GM18517 (cell line): ENCODE results near the gene GHDC.
"Not testable (repeated sequence)": the region's sequence is repeated elsewhere in the genome, so short reads cannot be mapped to it uniquely, and the experiment has no call there.

Experiments used
- ATAC-seq: cut with Tn5 transposase; IDR thresholded peaks from one replicate; pipeline ENCODE4 v1.9.1; 2021; ENCODE audit warnings: mild to moderate bottlenecking, moderate library complexity; ENCODE audit not compliant: unreplicated experiment

GHDC gene

DNA sequence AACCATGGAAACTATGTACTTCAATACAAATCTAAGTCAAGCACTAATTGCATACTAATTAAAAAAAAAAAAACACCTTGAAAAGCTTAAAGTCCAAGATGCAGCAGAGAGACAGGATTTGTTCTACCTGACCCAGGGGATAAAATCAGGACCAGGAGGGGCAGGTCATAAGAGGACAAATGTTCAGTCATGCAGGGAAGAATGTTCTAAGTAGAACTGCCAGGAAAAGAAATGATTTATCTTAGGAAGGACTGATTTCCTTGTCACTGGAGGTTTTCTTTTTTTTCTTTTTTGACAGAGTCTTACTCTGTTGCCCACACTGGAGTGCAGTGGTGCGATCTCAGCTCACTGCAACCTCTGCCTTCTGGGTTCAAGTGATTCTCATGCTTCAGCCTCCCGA is 9.1 kb upstream of the GHDC start:
- ATAC-seq, result no peak

DNA sequence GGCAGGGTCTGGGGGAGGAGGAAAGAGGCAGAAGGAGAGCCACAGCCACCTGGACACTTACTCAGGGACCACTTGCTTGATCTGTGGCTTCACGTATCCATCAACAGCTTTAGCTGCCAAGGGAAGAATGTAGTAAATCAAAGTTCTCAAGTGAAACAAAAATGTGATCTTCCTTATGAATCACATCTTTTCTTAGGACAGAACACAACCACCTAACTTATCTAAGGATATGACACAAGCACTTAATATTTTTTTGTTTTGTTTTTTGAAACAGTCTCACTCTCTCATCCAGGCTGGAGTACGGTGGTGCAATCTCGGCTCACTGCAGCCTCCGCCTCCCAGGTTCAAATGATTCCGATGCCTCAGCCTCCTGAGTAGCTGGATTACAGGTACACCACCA is 8.4 kb upstream of the GHDC start:
- ATAC-seq, result no peak

DNA sequence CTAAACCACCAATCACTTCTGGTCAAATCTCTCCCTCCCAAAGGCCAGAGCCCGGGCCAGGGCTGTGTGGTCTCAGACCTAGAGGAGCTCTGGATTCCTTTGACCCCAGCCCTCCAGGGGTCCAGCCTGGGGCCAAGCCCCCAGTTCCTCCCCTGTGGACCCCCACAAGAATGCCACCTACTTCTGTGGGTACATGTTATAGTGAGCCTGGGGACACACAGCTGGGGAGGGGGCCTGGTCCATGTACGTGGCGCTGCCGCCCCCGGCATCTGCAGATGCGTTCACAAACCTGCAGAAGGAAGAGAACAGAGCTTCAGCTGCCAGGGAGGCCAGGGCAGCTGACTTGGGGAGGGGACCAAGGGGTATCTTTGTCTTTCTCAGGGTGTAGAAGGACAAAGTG is 7.9 kb upstream of the GHDC start:
- no peak for ATAC-seq

DNA sequence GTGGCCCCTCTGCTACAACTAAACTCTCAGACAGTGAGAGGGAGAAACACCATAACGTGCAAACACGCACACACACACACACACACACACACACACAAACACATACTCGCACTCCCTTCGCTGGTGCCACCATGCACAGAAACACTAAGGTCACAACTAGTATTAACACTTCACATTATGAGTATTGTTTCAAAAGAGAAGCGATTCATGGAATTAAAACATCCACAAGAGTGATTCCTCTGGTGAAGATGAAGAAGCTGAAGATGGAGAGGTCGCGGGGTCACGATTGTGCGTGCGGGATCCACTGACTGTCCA is 7.1 kb upstream of the GHDC start:
- no peak for ATAC-seq

DNA sequence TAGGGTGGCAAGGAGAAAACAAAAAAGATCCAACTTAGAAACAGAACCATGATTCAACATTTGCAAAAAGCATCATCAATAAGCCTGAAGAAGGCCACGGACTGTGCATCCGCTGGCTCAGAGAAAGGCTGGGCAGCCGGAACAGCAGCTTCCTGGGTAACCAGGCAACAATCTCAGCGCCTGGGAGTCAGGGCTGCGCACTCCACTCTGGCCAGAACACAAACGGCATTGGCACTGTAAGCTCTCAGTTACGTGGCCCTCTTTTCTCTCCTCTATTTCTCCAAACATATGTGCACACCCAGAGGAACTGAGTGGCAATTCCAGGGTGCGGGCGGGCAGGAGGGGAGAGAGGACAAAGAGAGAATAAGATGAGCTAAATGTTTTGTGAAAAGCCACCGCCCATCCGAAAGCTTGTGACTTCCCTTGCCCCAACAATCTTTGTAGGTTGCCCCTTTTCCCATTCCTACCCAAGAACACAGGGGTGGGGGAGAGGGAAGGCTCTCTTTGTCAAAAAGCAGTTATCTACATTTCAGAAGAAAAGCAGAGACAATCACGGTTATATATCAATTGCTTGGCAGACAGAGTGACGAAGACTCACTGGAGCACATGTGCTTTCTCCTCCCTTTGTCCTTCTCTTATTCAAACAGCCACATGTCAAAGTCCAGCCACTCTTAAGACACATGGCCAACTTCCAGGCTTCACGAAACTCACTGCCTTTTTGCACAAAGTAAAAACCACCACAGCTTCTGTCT is 6.6 kb upstream of the GHDC start:
- ATAC-seq, result no peak

DNA sequence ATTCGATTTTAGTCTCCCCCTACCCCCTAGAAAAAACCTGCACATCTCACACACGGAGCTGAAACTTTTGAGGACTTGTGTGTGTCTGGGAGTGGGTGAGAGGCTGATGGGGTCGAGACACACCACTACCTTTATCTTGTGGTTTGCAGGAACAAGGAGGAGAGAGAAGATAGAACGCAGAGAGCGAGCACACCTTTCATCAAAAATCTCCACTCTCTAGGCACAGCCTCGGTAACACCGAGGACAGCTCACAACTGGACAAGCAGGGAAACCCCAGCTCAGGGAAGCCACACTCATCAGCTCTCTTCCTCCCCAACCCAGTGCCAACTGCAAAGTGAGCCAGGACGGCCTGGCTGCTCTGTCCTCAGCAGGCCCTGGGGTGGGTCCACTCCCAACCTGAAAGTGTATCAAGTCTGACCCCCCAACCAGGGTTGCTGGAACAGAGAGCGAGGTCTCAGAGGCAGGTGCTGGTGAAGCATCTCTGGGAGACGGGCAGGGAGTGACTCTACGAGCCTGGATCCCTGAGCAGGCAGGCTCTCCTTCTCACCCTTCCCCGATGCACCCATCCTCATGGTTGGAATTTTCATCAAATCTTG is 5.2 kb upstream of the GHDC start:
- ATAC-seq, result no peak

DNA sequence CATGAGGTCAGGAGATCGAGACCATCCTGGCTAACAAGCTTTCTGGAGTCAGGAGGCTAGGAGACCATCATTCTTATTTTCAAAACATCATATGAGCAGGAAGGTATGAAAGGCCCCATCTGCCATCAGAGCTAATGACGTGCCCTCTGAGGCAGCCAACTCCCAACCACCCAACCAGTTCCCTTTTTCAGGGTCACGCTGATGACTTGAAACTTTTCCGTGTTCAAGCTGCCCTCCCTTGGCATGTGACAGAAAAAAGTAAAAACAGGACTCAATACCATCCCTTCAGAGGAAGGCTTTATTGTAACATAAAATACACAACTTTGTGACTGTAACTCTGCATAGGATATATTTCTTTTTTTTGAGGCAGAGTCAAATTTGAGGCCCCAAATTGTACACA is 4.6 kb upstream of the GHDC start:
- ATAC-seq, result no peak

DNA sequence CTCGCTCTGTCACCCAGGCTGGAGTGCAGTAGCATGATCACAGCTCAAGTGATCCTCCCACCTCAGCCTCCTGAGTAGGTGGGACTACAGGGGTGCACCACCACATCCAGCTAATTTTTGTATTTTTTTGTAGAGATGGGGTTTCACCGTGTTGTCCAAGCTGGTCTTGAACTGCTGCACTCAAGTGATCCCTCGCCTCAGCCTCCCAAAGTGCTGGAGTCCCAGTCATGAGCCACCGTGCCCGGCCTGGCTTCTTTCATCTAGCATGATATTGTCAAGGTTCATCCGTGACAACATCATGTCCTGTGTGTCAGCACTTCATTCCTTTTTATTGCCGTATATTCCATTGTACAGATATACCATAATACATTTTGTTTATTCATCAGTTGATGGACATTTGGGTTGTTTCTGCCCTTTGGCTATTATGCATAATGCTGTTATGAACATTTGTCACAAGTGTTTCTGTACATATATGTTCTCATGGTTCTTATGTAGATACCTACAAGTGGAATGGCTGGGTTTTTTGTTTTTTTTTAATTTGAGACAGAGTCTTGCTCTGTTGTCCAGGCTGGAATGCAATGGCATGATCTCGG is 3.4 kb upstream of the GHDC start:
- ATAC-seq, result no peak

DNA sequence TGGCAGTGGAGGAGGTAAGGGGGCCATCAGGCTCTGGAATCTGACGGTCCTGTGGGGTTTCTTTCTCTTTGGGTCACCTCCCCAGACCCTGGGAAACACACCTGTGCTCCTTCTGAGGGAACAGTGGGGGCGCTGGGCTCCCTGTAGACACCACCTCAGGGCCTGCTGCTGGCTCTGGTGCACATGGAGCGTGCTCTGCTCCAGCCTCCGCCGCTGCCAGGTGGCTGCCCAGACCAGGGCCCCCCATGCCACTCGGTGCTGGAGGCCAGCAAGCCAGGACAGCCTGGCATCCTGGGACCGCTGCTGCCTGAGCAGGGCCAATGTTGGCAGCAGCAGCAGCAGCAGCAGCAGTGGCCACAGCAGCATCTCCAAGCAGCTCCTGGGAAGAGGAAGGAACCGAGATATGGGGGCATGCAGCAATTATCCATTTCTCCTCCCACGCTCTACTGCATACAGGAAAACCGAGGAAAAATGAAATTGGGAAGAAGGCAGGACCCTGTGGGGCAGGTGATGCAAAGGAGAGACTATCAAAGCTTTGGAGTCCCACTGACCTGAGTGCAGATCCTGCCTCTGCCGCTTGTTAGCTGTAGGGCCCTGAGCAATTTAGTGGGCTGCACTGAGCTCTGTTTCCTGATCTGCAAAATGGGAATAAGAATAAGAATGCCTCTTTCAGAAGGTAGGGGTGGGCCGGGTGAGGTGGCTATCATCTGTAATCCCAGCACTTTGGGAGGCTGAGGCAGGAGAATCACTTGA is 902 bp downstream of the GHDC start:
- no peak for ATAC-seq

DNA sequence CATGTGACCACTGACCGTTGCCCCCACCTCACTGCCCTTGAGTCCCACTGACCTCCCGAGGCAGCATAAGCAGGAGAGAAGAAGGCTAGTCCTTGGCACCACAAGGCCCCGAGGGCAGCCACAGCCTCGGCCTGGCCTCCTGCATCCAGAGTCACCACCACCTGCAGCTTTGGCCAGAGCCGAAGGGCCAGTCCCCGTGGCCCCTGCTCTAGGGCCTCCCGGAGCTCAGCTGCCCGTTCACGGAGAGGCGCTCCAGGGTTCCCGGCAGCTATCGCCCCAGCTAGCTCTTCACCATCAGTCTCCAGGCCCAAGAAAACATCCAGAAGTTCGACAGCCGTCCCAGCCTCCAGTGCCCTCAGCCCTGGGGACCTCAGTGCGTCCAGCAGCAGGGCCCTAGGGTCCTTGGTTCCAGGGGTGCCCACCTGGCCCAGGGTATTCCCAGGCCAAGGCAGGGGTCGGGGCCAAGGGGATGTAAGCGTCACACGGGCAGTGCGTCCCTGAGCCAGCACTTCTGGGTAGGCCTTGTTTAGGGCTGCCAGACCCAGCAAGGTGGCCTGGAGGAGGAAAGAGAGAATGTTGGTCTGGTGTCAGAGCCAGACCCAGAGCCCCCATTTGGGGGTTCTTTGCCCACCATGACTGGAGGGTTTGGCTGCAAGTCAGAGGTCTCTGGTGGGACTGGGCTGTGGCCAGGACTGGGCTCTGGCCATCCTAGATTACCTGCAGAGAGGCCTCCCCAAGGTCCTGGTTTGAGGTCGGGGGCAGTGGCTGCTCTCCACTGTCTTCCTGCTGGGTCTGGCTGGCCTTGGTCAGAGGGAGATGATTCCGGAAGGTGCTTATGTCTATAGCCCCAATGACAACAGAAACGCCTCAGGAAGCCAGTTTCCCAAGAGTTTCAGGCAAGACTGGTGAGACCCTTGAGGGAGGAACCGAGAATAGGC is 1.8 kb downstream of the GHDC start:
- no peak for ATAC-seq

DNA sequence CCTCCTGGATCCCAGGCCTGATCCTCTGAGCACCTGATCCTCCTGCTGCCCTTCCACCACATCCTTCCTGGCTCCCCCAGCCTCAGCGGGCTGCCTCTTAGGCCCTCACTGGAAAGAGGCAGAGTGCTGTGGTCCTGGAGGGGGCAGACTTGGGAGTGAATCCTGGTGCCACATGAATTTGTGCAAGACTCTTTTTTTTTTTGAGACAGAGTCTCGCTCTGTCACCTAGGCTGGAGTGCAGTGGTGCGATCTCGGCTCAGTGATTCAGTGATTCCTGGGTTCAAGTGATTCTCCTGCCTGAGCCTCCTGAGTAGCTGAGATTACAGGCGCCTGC is 3.1 kb downstream of the GHDC start:
- no peak for ATAC-seq

DNA sequence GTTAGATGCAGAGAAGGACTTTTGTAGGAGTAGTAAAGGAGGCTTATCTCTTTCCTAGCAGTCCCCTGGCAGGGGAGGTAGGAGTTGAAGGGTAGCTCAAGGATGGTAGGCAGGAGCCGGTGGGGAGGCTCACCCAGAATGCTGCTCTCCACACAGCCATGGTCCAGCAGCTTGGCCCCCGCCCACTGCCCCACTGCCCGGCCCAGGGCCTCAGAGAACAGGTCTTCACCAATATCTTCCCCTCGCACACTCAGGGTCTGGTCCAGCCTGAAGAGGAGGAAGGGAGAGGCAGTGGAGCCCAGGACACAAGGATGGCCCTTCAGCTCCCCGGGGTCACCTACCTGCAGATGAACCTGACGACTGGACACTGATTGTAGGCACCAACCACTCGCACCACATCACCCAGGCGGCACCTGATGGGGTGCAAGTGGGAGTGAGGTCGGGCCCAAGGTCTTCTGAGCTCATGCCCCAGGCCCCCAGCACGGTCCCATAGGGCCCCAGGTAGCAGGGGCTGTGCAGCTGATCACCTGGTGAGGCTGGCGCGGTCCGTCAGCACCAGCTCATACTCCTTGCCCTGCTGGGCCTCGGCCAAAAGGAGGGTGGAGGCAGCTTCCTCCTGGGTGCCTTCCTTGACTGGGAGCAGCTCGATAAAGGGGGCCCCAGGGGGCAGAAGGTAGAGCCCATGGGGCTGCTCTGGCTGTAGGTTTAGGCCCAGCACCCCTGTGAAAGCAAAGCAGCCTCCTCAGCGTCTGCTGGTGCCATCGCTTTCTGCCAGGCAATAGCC is 3.6 kb downstream of the GHDC start:
- ATAC-seq, result no peak

DNA sequence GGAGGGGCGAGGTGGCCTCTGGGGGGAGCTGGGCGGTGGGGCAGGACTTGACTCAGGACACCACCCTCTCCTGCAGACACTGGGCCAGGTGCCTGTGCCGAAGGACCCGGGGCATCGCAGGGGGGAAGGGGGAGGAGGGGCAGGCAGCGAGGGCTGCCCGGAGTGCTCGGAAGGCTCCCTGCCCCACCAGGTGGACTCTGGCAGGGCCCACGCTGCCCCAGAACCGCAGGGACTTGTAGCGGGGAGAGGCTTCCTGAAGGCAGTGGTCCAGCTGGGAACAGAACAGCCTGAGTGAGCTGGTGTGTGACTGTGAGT is 4.7 kb downstream of the GHDC start:
- no peak for ATAC-seq

DNA sequence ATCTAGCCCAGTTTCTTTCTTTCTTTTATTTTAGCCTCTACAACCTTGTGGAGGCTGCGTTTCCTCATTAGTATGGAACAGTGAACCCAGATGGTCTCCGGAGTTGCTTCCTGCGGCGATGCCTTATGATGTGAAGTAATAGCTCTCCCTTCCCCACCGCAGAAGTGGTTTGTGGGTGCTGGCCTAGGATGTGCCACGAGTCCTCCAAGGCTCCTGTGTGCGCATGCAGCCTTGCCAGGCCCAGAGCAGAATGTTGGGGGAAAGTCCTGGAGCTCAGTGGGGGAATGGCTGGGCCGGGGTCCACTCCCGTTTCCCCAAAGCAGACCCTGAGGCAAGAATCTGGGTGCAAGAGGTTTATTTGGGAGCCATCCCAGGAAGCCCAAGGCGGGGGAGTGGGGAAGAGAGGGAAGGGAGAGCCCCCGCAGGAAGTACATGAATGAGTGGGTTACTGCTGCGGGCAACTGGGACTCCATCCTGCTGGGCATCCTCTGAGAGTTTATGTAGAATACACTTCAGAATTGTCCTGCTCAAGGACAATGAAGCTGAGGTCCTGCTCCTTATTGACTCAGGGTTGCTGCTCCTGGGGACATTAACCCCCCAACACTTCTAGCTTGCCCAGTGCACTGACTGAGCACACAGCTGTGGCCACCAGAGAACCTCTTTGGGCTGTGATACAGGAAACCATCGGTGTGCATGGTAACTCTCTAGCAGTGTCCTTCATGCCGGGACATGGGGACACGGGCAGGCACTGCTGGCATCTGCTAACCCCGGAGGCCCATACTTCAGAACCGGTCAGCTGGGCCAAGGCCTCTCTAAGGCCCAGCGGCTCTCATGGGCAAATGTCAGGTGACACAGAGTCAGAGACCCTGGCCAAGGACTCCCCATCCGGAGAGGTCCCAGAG is 5.3 kb downstream of the GHDC start:
- ATAC-seq, result no peak

DNA sequence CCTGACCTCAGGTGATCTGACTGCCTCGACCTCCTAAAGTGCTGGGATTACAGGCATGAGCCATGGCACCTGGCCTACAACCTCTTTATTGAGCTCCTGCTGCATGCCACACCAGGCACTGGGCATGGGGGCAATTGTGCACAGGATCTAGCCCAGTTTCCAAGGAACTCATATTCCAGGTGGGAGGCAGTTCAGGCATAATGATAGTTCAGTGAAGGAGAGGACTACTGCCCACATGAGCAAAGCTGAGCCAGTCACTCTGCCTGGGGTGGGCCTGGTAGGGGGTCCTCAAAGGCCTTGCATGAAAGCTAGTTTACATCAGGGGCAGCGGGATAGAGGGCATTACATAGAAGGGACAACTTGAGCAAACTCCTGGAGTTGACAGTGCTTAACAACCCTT is 6.5 kb downstream of the GHDC start:
- no peak for ATAC-seq

DNA sequence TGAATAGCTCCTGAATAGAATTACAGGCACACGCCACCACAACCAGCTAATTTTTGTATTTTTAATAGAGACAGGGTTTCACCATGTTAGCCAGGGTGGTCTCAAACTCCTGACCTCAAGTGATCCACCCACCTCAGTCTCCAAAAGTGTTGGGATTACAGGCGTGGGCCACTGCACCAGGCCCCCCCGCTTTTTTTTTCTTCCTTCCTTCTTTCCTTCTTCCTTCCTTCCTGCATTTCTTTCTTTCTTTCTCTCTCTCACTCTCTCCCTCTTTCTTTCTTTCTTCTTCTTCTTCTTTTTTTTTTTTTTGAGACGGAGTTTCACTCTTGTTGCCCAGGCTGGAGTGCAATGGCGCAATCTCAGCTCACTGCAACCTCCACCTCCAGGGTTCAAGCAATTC is 8.1 kb downstream of the GHDC start:
- not testable (repeated sequence) for ATAC-seq

DNA sequence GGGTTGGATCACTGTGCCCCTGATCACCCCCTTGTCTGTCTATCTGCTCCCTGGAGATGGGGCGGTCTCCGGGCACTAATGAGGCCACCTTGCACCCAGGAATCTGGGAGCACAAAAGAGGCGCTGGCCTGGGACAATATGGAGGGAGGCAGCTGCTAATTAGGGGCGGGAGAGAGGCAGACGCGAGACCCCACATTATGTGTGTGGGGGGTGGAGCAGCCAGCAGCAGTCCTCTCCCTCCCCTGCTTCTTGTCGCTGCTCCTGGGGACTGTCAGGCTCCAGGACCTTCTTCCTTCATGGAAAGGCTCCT is 8.7 kb downstream of the GHDC start:
- ATAC-seq, result no peak

DNA sequence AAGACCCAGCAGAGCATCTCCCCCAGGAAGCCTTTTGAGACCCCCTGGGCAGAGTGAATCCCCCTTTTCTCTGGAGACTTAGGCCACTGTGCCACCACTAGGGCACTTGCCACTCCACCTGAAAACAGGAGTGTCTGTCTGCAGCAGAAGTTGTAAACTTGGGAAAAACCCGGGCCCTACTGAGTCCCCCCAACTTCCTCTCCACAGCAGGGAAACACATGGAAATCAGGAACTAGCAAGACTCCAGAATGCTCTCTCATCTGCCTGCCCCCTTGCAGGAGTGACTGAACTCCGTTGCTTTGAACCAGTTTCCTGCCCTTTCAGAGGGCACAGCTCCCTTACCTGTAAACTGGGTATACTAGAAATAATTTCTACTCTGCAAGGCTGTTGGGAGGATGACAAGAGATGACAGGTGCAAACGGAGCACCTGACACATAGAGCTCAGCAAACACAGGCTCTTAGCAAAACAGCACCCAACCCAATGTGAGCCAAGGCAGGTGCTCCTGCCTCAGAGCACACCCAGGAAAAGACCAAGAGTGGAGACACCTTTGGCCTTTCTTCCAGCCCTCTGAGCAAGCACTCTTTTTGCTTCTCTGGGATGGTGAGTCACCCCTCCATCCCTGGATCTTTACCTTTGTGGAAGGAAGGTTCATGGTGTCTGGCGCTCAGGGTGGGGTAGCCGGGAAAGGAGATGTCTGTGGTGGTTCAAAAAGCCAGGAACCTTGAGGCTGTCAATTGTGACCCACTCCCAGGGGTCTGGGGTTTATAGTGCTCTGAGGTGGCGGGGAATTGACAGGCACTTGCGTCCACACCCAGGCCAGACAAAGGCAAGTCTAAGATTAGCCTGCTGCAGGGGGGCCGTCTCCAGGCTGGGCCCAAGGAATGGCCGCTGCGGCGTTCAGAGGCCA is 9.3 kb downstream of the GHDC start, which contains the start of gene HCRT:
Gene HCRT, minus strand, starts transcription at position 740 of the 908 bp plus-strand sequence. Its CDS starts 87 bp downstream, at position 653.
- ATAC-seq, result no peak
